Mammary epithelial cell (primary cell): ENCODE data around the gene ACTL6A.

Experiments used
- EZH2 ChIP-seq: IDR thresholded peaks from 2 replicates; pipeline ENCODE4 v1.6.1; 2012; ENCODE audit warnings: low read length, inconsistent platforms, borderline replicate concordance
- TF ChIP-seq, protein P1 (sequence below), 2 donors: IDR thresholded peaks in 1 of 2; conservative IDR thresholded peaks in 1 of 2; 2 replicates each; pipeline ENCODE4 v1.5.1; 2011 to 2012; ENCODE audit warnings: inconsistent platforms in 2 of 2, low read length in 2 of 2, mild to moderate bottlenecking in 2 of 2, control low read depth in 1 of 2, low read depth in 1 of 2; ENCODE audit not compliant: insufficient read depth in 1 of 2; ENCODE audit errors: extremely low read depth in 1 of 2

GRCh38 chr3:179526989-179527391 is 35.7 kb upstream of the ACTL6A start:
- TF ChIP-seq, protein P1, sequence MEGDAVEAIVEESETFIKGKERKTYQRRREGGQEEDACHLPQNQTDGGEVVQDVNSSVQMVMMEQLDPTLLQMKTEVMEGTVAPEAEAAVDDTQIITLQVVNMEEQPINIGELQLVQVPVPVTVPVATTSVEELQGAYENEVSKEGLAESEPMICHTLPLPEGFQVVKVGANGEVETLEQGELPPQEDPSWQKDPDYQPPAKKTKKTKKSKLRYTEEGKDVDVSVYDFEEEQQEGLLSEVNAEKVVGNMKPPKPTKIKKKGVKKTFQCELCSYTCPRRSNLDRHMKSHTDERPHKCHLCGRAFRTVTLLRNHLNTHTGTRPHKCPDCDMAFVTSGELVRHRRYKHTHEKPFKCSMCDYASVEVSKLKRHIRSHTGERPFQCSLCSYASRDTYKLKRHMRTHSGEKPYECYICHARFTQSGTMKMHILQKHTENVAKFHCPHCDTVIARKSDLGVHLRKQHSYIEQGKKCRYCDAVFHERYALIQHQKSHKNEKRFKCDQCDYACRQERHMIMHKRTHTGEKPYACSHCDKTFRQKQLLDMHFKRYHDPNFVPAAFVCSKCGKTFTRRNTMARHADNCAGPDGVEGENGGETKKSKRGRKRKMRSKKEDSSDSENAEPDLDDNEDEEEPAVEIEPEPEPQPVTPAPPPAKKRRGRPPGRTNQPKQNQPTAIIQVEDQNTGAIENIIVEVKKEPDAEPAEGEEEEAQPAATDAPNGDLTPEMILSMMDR (conservative IDR thresholded peaks at IDR 0.05 in 1 of 2, IDR thresholded peaks at IDR 0.05 in 1 of 2; ENCODE audit: extremely low read depth in 1 of 2, insufficient read depth in 1 of 2, low read depth in 1 of 2, low read length in 2 of 2), result no peak
- TF ChIP-seq EZH2, result no peak
